Neural progenitor cell (in vitro differentiated cells): ENCODE results near the gene DOLK. TPM values are rescaled to one million over a fixed set of nuclear protein-coding genes. Genes with fewer than 3 reads are reported as not detected.
"Not testable (repeated sequence)": the region's sequence is repeated elsewhere in the genome, so short reads cannot be mapped to it uniquely, and the experiment has no call there.

Source experiments
- DNase-seq: peaks from one replicate; pipeline ENCODE4 v3.0.0-alpha.2; 2016; ENCODE audit warnings: low spot score
- H2AFZ ChIP-seq: fragments of 200-600 bp; sonication (generic); replicated peaks from 2 replicates; pipeline ENCODE4 v1.6.1; 2016; ENCODE audit warnings: antibody characterized with exemption
- H3F3A ChIP-seq: fragments of 200-600 bp; sonication (generic); 2 replicates; pipeline ENCODE4 v1.6.1; 2016; ENCODE audit warnings: antibody characterized with exemption, low read depth
- H3K27ac ChIP-seq: fragments of 200-600 bp; sonication (generic); 2 replicates; pipeline ENCODE4 v1.5.1; 2016; ENCODE audit warnings: mild to moderate bottlenecking
- H3K27me3 ChIP-seq: fragments of 200-600 bp; sonication (generic); 2 replicates; pipeline ENCODE4 v1.6.1; 2016; ENCODE audit warnings: mild to moderate bottlenecking, moderate library complexity
- H3K36me3 ChIP-seq: fragments of 200-600 bp; sonication (generic); 2 replicates; pipeline ENCODE4 v1.5.1; 2016
- H3K4me1 ChIP-seq: fragments of 200-600 bp; sonication (generic); 2 replicates; pipeline ENCODE4 v1.6.1; 2016; ENCODE audit warnings: mixed run types
- H3K4me2 ChIP-seq: fragments of 200-600 bp; sonication (generic); 2 replicates; pipeline ENCODE4 v1.6.1; 2016
- H3K4me3 ChIP-seq: fragments of 200-600 bp; sonication (generic); 2 replicates; pipeline ENCODE4 v1.5.1; 2016
- H3K79me2 ChIP-seq: fragments of 200-600 bp; sonication (generic); 2 replicates; pipeline ENCODE4 v1.6.1; 2016; ENCODE audit warnings: low read depth
- H3K9ac ChIP-seq: fragments of 200-600 bp; sonication (generic); 2 replicates; pipeline ENCODE4 v1.6.1; 2016
- H3K9me3 ChIP-seq: fragments of 200-600 bp; sonication (generic); 2 replicates; pipeline ENCODE4 v1.5.1; 2016; ENCODE audit warnings: low read depth
- H4K20me1 ChIP-seq: fragments of 200-600 bp; sonication (generic); 2 replicates; pipeline ENCODE4 v1.6.1; 2016; ENCODE audit warnings: low read depth
- H3K27ac Mint-ChIP-seq: 3 replicates; pipeline ENCODE4 v1.8.0; 2021; ENCODE audit warnings: mixed read lengths
- H3K27me3 Mint-ChIP-seq: 2 replicates; pipeline ENCODE4 v1.8.0; 2022; ENCODE audit warnings: low read depth, mild to moderate bottlenecking, inconsistent platforms, moderate library complexity, mixed read lengths; ENCODE audit not compliant: insufficient read depth
- H3K36me3 Mint-ChIP-seq: 3 replicates; pipeline ENCODE4 v1.8.0; 2021; ENCODE audit warnings: mixed read lengths
- H3K4me1 Mint-ChIP-seq: 3 replicates; pipeline ENCODE4 v1.8.0; 2021; ENCODE audit warnings: mixed read lengths
- H3K4me3 Mint-ChIP-seq: 3 replicates; pipeline ENCODE4 v1.8.0; 2021; ENCODE audit warnings: mild to moderate bottlenecking, moderate library complexity, mixed read lengths
- H3K9me3 Mint-ChIP-seq: 3 replicates; pipeline ENCODE4 v1.8.0; 2020; ENCODE audit warnings: mixed read lengths
- EZH2 ChIP-seq: fragments of 200-600 bp; sonication (generic); IDR thresholded peaks from 2 replicates; pipeline ENCODE4 v1.6.1; 2017; ENCODE audit warnings: antibody characterized with exemption, mild to moderate bottlenecking, moderate library complexity
- EZH2phosphoT487 ChIP-seq: fragments of 200-600 bp; sonication (generic); IDR thresholded peaks from 2 replicates; pipeline ENCODE4 v1.6.1; 2017; ENCODE audit warnings: antibody characterized with exemption
- total RNA-seq: library from RNA; depleted of rRNA; stranded (reverse); fragments of >200 nt; gene quantifications from 2 replicates; pipeline ENCODE4 v1.2.3, GENCODE V29; 2015; ENCODE audit warnings: low replicate concordance
- TF ChIP-seq, protein P1 (sequence below): fragments of 200-600 bp; sonication (generic); IDR thresholded peaks from 2 replicates; pipeline ENCODE4 v1.5.1; 2017; ENCODE audit warnings: antibody characterized with exemption, mild to moderate bottlenecking

The DOLK gene
- total RNA-seq, 1 donor from 2014 or later: 8.2 TPM

- Mint-ChIP-seq H3K36me3 (peaks cover 35% of the 10 kb centered on the region), H3K9me3 (no peaks in the 10 kb centered on the region), H3K4me3 (no peak overlapping the region), H3K4me1 (no peaks in the 10 kb centered on the region), H3K27ac (no peak overlapping the region), H3K27me3 (no peaks in the 10 kb centered on the region)
- Histone ChIP-seq H3K4me3 (no peak overlapping the region), H3K36me3 (peaks cover 16% of the 10 kb centered on the region), H3K9me3 (no peaks in the 10 kb centered on the region), H3K27ac (no peak overlapping the region), H3K27me3 (no peaks in the 10 kb centered on the region), H3F3A (no peaks in the 10 kb centered on the region), H3K79me2 (no peaks in the 10 kb centered on the region), H3K4me1 (no peaks in the 10 kb centered on the region), H2AFZ (no peak overlapping the region), H3K4me2 (no peak overlapping the region), H4K20me1 (no peaks in the 10 kb centered on the region), H3K9ac (no peak overlapping the region)
- DNase-seq: no peak
- TF ChIP-seq, protein P1, sequence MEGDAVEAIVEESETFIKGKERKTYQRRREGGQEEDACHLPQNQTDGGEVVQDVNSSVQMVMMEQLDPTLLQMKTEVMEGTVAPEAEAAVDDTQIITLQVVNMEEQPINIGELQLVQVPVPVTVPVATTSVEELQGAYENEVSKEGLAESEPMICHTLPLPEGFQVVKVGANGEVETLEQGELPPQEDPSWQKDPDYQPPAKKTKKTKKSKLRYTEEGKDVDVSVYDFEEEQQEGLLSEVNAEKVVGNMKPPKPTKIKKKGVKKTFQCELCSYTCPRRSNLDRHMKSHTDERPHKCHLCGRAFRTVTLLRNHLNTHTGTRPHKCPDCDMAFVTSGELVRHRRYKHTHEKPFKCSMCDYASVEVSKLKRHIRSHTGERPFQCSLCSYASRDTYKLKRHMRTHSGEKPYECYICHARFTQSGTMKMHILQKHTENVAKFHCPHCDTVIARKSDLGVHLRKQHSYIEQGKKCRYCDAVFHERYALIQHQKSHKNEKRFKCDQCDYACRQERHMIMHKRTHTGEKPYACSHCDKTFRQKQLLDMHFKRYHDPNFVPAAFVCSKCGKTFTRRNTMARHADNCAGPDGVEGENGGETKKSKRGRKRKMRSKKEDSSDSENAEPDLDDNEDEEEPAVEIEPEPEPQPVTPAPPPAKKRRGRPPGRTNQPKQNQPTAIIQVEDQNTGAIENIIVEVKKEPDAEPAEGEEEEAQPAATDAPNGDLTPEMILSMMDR: no peak
- no peak for TF ChIP-seq EZH2
- no peak for TF ChIP-seq EZH2phosphoT487
Measured at GRCh38 chr9:128972956-128973355, 25.6 kb upstream of the DOLK start.

- no peak for DNase-seq
- H3K27ac ChIP-seq: no peak overlapping the region
- TF ChIP-seq EZH2phosphoT487 (no peak), EZH2 (no peak)
- TF ChIP-seq, protein P1: no peak
- Mint-ChIP-seq H3K27me3 (no peaks in the 10 kb centered on the region), H3K36me3 (peaks cover 36% of the 10 kb centered on the region), H3K9me3 (no peaks in the 10 kb centered on the region), H3K4me3 (no peak overlapping the region), H3K4me1 (no peaks in the 10 kb centered on the region), H3K27ac (no peak overlapping the region)
- no peaks in the 10 kb centered on the region for H3K4me1 ChIP-seq
- no peak overlapping the region for H2AFZ ChIP-seq
- H3K79me2 ChIP-seq: no peaks in the 10 kb centered on the region
- no peak overlapping the region for H3K4me3 ChIP-seq
- H4K20me1 ChIP-seq: no peaks in the 10 kb centered on the region
- no peak overlapping the region for H3K9ac ChIP-seq
- no peak overlapping the region for H3K4me2 ChIP-seq
- H3K36me3 ChIP-seq: peaks cover 16% of the 10 kb centered on the region
- H3F3A ChIP-seq: no peaks in the 10 kb centered on the region
- H3K9me3 ChIP-seq: no peaks in the 10 kb centered on the region
- no peaks in the 10 kb centered on the region for H3K27me3 ChIP-seq
Measured at GRCh38 chr9:128969491-128969890, 22.1 kb upstream of the DOLK start.

- H3K9me3 ChIP-seq, H3K27ac Mint-ChIP-seq, H3K27me3 Mint-ChIP-seq, H3F3A ChIP-seq, H3K4me2 ChIP-seq, H2AFZ ChIP-seq, H3K4me1 Mint-ChIP-seq, H3K27me3 ChIP-seq, DNase-seq, H3K4me3 Mint-ChIP-seq, H3K4me3 ChIP-seq, H3K9ac ChIP-seq, H3K27ac ChIP-seq, H4K20me1 ChIP-seq, H3K4me1 ChIP-seq, H3K9me3 Mint-ChIP-seq, H3K79me2 ChIP-seq: not testable (repeated sequence)
- H3K36me3 ChIP-seq: peaks cover 25% of the 10 kb centered on the region
- H3K36me3 Mint-ChIP-seq: peaks cover 26% of the 10 kb centered on the region
Measured at GRCh38 chr9:128961403-128961802, 14.0 kb upstream of the DOLK start.

DNA sequence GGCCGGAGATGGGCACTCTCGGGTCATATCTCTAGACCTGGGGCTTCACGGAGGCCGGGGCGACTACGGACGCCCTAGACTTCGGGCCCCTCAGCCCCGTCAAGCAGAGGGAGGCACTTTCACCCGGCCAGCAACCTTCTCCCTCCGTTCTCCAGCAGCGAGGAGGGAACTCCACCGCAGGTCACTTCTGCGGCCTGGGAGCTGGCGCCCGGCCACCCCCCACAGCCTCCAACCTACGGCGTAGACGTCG is 201 bp downstream of the DOLK start:
- no peaks in the 10 kb centered on the region for H3K27me3 Mint-ChIP-seq
- peaks cover 45% of the 10 kb centered on the region for H3K79me2 ChIP-seq

More for the DNA sequence above, 201 bp downstream of the DOLK start:
- Mint-ChIP-seq H3K27ac (peak overlapping the region; percentile 87), H3K4me3 (peak overlapping the region; percentile 99), H3K36me3 (peaks cover 14% of the 10 kb centered on the region), H3K9me3 (no peaks in the 10 kb centered on the region), H3K4me1 (peaks cover 20% of the 10 kb centered on the region)
- peak overlapping the region; percentile 96 for H2AFZ ChIP-seq
- no peaks in the 10 kb centered on the region for H4K20me1 ChIP-seq
- peaks cover 6% of the 10 kb centered on the region for H3F3A ChIP-seq
- H3K27ac ChIP-seq: no peak overlapping the region
- peak overlapping the region; percentile 96 for H3K4me3 ChIP-seq
- H3K27me3 ChIP-seq: no peaks in the 10 kb centered on the region
- TF ChIP-seq EZH2phosphoT487: no peak
- TF ChIP-seq, protein P1: no peak
- TF ChIP-seq EZH2: no peak
- H3K36me3 ChIP-seq: no peaks in the 10 kb centered on the region
- H3K9me3 ChIP-seq: no peaks in the 10 kb centered on the region
- no peak for DNase-seq
- peaks cover 5% of the 10 kb centered on the region for H3K4me1 ChIP-seq
- peak overlapping the region; percentile 86 for H3K9ac ChIP-seq
- peak overlapping the region; percentile 90 for H3K4me2 ChIP-seq
